OCI-LY1 (cell line): Measurements from ENCODE around the gene PSMB4.
A peak's percentile ranks its signal among the peaks of the same experiment; 100 is the strongest.

Experiments
- EZH2 ChIP-seq: fragments of 200-600 bp; sonication (generic), shearing (Covaris generic); IDR thresholded peaks from 2 replicates; pipeline ENCODE4 v1.8.0; 2017; ENCODE audit warnings: borderline replicate concordance, mixed run types, mild to moderate bottlenecking, antibody characterized with exemption, low read length, moderate library complexity, mixed read lengths
- TF ChIP-seq, protein P1 (sequence below): fragments of 200-600 bp; sonication (generic), shearing (Covaris generic); IDR thresholded peaks from 2 replicates; pipeline ENCODE4 v1.5.1; 2017; ENCODE audit warnings: mild to moderate bottlenecking, antibody characterized with exemption, low read length, moderate library complexity, mixed read lengths

- TF ChIP-seq, protein P1, sequence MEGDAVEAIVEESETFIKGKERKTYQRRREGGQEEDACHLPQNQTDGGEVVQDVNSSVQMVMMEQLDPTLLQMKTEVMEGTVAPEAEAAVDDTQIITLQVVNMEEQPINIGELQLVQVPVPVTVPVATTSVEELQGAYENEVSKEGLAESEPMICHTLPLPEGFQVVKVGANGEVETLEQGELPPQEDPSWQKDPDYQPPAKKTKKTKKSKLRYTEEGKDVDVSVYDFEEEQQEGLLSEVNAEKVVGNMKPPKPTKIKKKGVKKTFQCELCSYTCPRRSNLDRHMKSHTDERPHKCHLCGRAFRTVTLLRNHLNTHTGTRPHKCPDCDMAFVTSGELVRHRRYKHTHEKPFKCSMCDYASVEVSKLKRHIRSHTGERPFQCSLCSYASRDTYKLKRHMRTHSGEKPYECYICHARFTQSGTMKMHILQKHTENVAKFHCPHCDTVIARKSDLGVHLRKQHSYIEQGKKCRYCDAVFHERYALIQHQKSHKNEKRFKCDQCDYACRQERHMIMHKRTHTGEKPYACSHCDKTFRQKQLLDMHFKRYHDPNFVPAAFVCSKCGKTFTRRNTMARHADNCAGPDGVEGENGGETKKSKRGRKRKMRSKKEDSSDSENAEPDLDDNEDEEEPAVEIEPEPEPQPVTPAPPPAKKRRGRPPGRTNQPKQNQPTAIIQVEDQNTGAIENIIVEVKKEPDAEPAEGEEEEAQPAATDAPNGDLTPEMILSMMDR = peak; percentile 86
- TF ChIP-seq EZH2 = no peak
Measured at GRCh38 chr1:151443846-151444782, 44.7 kb downstream of the PSMB4 start.
